GM03348 (cell line): ENCODE data around the gene SLC4A1AP.
"Not testable (repeated sequence)": the region's sequence is repeated elsewhere in the genome, so short reads cannot be mapped to it uniquely, and the experiment has no call there.

ENCODE experiments used
- DNase-seq: peaks from one replicate; pipeline ENCODE4 v3.0.0; 2012; ENCODE audit warnings: low spot score

SLC4A1AP gene

GRCh38 chr2:27663285-27664153 is at the start of gene SLC4A1AP, which contains the start of gene SUPT7L:
TSS of gene SLC4A1AP (plus strand) at chr2:27663889. CDS start at chr2:27663915, 26 bp downstream.
TSS of gene SUPT7L (minus strand) at chr2:27663614. CDS start at chr2:27662192, 1,422 bp downstream.
- DNase-seq = peak; percentile 84

GRCh38 chr2:27613985-27614384 is 49.7 kb upstream of the SLC4A1AP start:
- no peak for DNase-seq

GRCh38 chr2:27615316-27615715 is 48.4 kb upstream of the SLC4A1AP start:
- DNase-seq = no peak

- DNase-seq = no peak
Observed at GRCh38 chr2:27621524-27621923, 42.2 kb upstream of the SLC4A1AP start.

- DNase-seq = peak; percentile 76
Observed at GRCh38 chr2:27622921-27623384, 40.7 kb upstream of the SLC4A1AP start.

- DNase-seq = no peak
Observed at GRCh38 chr2:27624943-27625342, 38.7 kb upstream of the SLC4A1AP start.

GRCh38 chr2:27626323-27626722 is 37.4 kb upstream of the SLC4A1AP start:
- DNase-seq = not testable (repeated sequence)

- DNase-seq = not testable (repeated sequence)
Observed at GRCh38 chr2:27626921-27627320, 36.8 kb upstream of the SLC4A1AP start.

- DNase-seq = peak; percentile 46
Observed at GRCh38 chr2:27627963-27628766, 35.5 kb upstream of the SLC4A1AP start.

- peak; percentile 94 for DNase-seq
Observed at GRCh38 chr2:27628767-27629709, 34.7 kb upstream of the SLC4A1AP start, which contains the start of the genes CCDC121 and GPN1. TSS of gene CCDC121 (minus strand) at chr2:27629012. CDS start at chr2:27627799, 1,213 bp downstream. TSS of gene GPN1 (plus strand) at chr2:27629050. CDS start at chr2:27629059, 9 bp downstream.

- not testable (repeated sequence) for DNase-seq
Observed at GRCh38 chr2:27630257-27630656, 33.4 kb upstream of the SLC4A1AP start.

- DNase-seq = no peak
Observed at GRCh38 chr2:27634291-27634690, 29.4 kb upstream of the SLC4A1AP start.

- DNase-seq = no peak
Observed at GRCh38 chr2:27636766-27637165, 26.9 kb upstream of the SLC4A1AP start.

GRCh38 chr2:27638037-27638637 is 25.6 kb upstream of the SLC4A1AP start:
- DNase-seq = peak; percentile 17

GRCh38 chr2:27638709-27639108 is 25.0 kb upstream of the SLC4A1AP start:
- DNase-seq = peak; percentile 21

GRCh38 chr2:27640722-27641245 is 22.9 kb upstream of the SLC4A1AP start:
- DNase-seq = no peak

GRCh38 chr2:27645197-27645596 is 18.5 kb upstream of the SLC4A1AP start:
- no peak for DNase-seq

GRCh38 chr2:27647289-27647688 is 16.4 kb upstream of the SLC4A1AP start:
- DNase-seq = peak; percentile 19

- DNase-seq = no peak
Observed at GRCh38 chr2:27647737-27648136, 16.0 kb upstream of the SLC4A1AP start.

GRCh38 chr2:27651056-27651455 is 12.6 kb upstream of the SLC4A1AP start:
- DNase-seq = no peak

- no peak for DNase-seq
Observed at GRCh38 chr2:27652341-27652740, 11.3 kb upstream of the SLC4A1AP start.
